GM12874 (cell line): ENCODE measurements around the gene ACTR1B.

Experiments
- TF ChIP-seq, protein P1 (sequence below): IDR thresholded peaks from 2 replicates; pipeline ENCODE4 v1.5.1; 2011; ENCODE audit warnings: low read depth, mild to moderate bottlenecking, control low read depth, low read length, moderate library complexity; ENCODE audit not compliant: insufficient read depth

The ACTR1B gene

DNA sequence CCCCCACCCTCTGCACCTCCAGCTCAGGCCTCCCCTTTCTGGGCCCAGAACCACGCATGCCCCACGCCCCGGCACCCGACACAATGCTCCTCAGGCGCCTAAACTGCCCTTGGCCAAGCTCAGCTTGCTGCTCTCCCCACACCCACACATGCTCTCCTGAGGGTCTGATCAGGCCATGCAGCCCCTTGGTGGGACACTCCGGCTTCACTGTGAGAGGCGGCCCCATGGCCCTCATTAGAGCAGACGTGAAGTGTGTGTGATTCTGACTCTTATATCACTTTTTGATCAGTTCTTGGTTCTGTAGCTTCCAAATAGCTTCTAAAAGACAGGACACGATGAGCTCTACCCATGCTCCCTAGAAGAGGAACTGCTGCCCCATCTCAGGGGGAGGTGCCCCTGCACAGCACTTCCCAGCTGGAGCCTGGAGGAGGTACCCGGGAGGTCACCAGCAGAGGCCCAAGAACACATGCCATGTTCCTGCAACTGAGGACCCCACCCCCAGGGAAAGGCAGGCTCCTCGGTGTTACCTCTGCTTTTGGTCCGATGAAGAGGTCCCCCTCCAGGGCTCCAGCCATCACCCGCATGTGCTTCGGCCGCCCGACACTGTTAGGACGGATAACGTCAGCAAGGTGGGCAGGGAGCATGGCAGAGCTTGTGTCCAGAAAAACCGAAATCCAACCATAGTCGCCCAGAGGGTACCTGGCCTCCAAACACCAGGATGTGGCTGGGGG lies 3.6 kb downstream of the ACTR1B start:
- TF ChIP-seq, protein P1, sequence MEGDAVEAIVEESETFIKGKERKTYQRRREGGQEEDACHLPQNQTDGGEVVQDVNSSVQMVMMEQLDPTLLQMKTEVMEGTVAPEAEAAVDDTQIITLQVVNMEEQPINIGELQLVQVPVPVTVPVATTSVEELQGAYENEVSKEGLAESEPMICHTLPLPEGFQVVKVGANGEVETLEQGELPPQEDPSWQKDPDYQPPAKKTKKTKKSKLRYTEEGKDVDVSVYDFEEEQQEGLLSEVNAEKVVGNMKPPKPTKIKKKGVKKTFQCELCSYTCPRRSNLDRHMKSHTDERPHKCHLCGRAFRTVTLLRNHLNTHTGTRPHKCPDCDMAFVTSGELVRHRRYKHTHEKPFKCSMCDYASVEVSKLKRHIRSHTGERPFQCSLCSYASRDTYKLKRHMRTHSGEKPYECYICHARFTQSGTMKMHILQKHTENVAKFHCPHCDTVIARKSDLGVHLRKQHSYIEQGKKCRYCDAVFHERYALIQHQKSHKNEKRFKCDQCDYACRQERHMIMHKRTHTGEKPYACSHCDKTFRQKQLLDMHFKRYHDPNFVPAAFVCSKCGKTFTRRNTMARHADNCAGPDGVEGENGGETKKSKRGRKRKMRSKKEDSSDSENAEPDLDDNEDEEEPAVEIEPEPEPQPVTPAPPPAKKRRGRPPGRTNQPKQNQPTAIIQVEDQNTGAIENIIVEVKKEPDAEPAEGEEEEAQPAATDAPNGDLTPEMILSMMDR = no peak

DNA sequence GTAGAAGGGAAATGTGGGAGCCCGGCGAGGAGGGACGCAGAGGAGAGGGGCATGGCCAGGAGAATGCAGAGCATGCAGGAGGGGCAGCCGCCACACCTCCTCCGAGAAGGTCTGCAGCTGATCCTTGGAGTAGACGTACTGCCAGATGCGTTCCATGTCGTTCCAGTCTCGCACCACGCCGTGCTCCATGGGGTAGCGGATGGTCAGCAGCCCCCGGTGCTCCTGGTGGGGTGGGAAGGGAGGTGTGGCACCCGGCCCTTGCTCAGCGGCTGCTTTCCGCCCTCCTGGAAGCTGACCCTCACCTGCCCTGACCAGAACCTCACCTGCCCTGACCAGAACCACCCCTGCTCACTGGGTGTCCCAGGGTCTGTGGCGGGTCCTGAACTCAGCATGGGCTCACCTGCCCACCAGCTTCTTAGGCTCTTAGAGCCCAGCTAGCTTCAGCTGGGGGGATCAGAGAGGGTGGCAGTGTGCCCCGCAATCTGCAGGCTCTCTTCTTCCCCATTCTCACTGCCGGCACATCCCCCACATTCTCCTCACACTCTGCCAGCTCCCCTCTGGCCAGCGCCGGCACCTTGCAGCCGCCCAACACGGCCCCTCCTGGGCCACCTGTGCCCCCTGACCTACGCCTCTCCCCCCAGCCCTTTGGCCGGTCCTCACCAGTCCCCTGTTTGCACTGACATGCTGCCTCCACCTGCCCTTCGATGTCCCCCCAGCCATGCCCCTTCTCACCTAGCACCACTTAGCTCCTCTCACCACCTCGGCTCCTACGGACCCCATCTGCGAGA lies 4.4 kb downstream of the ACTR1B start:
- TF ChIP-seq, protein P1 = no peak

DNA sequence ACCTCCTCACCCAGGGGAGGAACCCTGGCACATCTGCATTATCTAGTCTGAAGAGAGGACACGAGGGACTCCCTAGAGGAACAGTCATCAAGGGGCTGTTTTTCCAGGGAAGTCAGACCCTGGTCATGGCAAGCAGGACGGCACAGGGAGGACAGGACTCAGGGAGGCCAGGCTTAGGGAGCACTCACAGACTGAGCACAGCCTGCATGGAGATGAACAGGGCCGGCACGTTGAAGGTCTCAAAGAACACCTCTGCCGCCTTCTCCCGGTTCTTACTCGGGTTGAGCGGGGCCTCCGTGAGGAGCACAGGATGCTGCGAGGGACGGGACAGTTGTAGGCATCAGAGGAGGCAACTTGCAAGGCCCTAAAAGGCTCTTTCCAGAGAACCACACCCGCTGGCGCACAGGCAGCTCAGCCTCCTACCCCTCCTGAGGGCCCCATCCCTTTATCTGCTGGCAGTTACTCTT lies 5.1 kb downstream of the ACTR1B start:
- TF ChIP-seq, protein P1 = no peak

DNA sequence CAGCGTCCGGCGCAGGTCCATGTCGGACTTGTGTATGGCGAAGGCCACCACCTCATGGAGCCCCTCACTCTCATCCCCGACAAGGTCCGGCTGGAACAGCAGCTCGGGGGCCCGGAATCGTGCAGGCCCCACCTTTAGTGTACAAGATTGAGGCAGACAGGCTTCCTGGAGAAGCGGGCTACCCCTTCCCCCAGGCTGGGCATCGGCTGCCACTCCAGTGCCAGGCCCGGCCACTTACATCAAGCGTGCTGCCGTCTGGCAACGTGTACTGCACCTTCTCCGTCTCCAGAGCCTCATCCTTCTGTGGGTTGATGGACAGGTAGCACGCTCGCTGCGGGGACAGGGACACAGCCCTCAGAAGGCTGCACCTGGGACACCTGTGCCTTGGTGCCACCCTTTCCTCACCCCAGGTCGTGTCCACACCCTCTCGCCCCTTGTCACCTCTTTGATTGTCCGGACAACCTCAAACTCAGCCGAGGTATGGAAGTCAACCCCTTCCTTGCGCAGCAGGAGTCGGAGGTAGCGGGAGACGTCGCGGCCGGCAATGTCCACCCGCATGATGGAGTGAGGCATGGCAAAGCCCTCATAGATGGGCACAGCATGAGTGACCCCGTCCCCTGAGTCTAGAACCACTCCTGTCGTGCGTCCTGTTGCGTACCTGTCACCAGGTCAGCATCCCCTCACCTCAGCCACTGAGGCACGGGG lies 5.7 kb downstream of the ACTR1B start:
- TF ChIP-seq, protein P1 = no peak

DNA sequence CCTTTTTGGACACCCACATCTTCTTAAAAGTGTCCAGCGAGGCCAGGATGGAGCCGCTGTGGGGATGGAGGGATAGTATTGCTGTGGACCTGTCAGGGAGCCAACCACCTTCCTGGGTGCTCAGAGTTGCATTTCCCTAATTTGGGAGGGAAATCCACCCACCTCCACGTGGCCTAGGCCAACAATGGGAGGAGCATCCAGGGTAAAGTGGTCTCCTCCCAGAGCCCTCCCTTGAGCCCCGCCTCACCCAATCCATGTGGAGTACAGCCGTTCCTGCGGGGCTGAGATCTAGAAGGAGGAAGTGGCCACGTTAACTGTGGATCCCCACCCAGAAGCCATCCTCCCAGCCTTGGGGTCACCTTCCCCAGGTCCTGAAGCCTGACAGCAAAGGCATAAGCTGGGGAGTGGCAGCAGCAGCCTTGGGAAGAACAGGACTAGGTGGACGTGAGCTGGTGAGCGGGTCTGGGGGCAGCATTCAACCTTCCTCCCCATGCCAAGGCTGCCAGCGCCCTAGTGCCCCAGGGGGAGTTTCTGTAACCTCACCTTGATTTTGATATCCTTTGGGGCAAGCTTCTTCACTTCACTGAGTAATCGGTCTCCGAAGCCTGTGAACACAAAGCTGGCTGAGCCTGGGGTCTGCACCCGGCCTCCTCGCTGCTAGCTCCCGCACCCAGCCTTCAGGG lies 6.8 kb downstream of the ACTR1B start:
- TF ChIP-seq, protein P1 = no peak

DNA sequence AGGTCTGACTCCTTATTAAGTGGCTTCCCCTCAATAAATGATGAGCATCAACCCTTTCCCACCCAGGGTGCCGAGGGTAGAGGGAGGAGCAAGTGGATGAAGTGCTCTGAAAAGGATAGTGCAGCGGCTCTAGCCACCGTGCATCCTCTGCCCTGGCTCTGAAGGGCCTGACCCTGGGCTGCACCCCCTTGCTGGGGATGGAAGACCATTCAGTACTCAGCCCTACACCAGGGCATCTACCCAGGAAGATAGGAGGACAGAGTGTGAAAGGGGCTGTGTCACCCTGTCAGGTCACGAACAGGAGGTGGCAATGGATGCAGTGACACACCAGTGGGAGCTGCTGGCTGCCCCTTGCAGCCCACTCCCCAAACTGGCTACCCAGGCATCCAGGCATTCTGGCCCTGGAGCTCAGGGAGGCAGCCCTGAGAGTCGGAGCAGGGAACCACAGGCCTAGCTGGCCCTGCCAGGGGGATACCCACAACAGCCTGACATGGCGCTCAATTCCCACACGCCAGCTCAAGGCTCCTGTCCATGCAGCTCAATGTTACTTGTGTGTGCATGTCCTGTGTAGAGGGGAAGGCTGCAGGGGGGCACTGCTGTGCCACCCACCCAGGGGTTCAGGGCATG lies 7.6 kb downstream of the ACTR1B start:
- TF ChIP-seq, protein P1 = no peak
